ENCODE data around the gene HYAL3.
"Not testable (repeated sequence)": the region's sequence is repeated elsewhere in the genome, so short reads cannot be mapped to it uniquely, and the experiment has no call there.

Gene HYAL3

DNA sequence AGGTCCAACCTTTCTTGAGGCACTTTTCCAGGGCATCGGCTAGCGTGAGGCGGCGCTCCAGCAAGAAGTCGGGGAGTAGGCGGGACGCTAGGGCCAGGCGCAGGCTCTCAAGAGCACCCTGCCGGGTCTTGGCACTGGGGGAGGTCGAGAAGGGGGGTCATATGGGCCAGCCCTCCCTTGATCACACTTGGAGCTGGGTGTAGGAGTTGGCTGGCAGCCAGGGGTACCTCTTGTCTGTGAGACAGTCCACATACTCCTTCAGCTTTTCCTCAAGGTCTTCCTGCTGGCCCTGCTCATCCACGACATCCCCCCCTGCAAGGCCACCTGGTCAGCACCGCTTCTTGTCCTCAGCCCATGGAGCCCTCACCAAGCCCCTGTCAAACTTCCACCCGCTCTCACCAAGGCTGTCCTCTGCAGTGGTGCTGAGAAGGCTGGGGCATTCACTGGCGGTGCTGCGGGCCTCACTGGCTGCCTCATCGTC, 9.0 kb downstream of the HYAL3 start:
- no peak for DNase-seq (ENCODE audit: low spot score)

DNA sequence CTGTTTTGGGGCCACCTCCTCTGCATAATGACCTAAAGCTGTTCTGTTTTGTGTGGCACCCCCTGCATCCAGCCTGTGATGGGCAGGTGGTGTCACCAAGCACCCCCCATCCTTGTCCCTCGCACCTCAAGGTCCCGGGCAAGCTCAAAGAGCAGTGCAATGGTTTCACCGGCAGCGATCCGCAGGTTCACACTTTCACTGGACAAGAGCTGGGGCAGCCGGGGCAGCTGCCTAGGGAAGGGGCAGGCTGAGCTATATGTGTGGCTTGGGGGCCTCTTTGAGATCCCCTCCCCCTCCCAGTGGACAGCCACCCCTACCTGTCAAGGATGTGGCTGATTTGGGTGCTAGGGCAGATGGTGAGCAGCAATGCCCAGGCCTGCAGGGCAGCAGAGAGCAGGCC, 10.1 kb downstream of the HYAL3 start:
- DNase-seq (ENCODE audit: low spot score) = no peak

DNA sequence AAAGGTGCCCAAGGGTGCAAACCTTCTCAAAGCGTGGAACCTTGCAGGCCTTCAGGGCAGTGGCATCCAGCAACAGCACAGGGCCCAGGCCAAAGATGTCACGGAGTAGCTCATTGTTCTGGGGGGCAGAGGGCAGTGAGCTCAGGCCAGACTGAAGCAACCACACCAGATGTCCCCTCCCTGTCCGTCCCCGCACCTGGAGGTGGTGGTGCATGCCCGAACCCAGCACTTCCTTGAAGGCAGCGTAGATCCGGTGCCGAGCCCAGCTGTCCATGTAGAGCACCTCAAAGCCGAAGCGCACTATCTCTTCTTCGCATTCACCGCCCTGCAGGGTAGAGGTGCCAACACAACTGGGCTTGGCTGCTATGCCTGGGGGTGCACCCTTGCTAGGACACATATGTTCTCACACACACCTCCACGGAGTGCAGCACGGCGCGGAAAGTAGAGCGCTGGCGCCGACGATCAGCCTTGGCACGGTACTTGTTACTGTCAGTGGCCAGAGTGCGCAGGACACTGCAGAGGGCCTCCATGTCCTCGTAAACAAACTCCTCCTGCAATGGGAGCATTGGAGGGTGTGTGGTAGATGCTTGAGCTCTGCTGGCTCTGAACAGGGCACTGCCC, 10.7 kb downstream of the HYAL3 start:
- no peak for DNase-seq (ENCODE audit: low spot score)

DNA sequence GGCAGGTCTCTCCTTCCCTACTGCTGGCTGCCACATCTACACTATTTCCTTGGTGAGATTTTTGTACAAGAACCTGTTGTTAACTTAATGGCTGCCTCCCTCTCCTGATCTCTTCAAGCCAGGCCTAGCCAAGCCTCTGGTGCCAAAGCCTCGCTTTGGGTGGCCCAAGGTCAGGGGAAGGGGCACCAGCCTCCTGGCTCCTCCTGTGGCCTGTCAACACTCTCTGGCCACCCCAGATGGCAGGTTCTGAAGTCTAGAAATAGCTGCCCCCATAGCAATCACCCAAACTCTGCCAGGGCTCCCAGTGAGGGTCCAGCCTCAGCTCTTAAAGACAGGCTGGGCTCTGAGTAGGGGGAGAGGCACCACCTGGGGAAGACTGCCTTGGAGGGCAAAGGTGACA, 11.9 kb downstream of the HYAL3 start:
- no peak for DNase-seq (ENCODE audit: low spot score)

DNA sequence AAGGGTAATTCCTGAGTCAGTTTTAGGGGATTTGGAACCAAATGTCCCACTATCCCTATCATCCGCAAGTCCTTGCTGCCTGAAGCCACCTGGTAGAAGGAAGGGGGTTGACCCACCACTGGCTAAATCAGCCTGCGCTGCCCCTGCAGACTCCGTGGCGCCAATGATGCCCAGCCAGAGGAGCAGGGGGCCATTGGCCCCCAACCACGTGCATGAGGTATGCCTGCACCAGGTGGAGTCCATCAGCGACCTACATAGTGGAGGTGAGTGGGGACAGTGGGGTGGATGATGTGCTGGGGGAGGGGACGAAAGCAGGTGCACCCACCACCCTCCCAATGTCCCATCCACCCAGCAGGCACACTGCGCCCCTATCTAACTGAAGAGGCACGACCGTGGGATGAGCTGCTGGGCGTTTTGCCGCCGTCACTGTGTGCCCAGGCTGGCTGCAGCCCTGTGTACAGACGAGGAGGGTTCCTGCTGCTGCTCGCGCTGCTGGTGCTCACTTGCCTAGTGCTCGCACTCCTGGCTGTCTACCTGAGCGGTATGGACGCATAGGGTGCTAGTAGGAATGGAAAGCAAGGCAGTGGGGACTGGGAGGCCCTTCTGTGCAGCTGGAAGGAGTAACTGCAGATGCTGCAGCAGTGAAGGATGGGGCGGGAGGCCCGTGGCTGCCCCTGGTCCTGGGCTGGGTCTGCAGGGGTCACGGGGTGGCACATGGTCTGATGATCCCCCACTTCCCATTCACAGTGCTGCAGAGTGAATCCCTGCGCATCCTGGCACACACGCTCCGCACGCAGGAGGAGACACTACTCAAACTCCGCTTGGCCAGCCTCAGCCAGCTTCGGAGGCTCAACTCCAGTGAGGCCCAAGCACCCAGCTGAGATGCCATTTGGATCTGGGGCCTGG, 12.6 kb downstream of the HYAL3 start:
- no peak for DNase-seq (ENCODE audit: low spot score)

DNA sequence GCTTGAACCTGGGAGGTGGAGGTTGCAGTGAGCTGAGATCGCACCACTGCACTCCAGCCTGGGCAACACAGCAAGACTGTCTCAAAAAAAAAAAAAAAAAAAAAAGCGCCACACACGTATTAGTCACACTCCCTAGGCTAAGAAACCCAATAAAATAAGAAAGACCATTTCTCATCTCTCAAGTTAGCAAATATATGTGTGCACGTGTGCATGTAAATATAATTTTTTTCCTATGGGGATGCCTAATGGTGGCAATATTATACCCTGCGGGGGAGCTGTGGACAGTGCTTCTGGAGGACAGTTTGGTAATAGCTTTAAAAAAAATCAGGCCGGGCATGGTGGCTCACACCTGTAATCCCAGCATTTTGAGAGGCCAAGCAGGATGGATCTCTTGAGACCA, 15.1 kb downstream of the HYAL3 start:
- DNase-seq (ENCODE audit: low spot score) = not testable (repeated sequence)

DNA sequence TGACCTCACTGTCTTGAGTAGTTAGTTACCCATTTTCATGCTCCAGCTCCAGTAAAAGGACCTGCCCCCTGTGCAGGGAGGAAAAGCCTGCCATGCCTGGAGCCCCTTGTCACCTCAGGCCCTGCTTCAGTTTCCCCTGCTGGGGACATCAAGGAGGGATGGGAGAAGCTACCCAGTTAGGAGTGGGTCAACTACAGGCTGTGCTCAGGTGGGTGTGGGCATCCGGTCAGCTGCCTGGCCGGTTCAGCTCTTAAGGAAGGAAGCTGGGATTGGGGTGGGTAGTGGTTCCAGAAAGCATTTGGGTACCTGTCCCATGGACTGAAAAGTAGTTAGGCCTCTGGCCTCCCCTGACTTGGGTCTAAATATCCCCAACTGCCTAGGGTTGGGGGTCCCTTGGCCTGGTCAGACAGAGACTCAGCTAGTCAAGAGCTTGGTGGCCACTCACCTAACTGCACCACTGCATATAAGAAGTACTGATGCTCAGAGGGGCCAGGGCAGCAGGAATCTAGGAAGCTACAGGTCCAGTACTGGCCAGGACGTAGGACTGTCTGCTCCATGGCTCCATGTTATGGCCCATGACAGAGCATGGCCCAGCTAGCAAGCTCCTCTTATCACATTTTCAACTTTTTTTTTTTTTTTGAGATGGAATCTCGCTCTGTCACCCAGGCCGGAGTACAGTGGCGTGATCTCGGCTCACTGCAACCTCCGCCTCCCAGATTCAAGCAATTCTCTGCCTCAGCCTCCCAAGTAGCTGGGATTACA, 19.8 kb downstream of the HYAL3 start:
- no peak for DNase-seq (ENCODE audit: low spot score)

DNA sequence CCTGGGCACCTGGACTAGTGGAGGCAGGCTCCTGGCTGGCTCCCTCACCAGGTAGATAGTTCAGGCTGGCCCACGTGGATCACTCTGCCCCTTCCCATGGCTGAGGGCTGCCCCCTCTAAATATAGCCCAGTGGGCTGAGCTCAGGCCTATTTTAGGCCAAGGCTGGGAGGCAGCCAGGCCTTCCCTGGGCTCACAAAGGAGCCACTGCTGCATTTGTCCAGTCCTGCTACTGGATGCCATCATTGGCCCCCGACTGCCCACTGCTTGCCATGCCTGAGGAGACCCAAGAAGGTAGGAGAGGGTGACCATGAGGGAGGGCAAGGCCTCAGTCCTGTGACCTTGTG, 20.4 kb downstream of the HYAL3 start, which contains the start of gene LSMEM2:
Gene LSMEM2 (plus strand): TSS at position 208 of the 345 bp plus-strand sequence. CDS start 27 bp downstream, at position 235.
- DNase-seq (ENCODE audit: low spot score) = no peak

DNA sequence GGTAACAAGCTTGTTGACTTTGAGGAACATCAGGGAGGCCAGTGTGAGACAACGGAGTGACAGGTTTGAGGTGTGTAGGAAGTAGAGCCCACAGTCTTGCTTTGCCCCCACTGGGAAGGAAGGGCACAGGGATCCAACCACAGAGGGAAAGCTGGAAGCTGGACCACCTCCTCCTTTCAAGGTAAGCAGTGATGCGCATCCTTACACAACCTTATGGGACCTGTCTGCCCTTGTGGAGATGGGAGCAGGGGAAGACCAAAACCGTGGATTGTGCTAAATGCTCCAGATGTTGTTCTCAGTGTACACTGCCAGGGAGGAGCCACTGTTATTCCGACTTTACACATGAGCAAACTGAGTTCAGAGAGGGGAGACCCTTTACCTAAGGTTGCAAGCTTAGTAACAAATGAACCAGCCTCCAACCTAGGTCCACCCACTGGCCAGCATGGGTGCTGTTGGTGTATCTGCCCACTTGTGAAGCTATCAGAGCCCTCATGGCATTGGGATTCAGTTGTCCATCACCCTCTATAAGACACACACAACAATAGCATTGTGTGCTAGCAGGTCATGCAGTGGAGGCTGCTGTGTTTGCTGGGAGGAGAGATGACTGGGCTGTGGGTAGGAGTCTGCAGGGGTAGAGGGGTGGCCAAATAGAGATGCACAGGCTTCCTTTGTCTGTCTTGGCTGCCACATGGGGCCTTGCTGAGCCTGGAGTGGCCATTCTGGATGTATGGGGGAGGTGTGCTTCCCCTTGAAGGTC, 20.9 kb downstream of the HYAL3 start:
- no peak for DNase-seq (ENCODE audit: low spot score)

DNA sequence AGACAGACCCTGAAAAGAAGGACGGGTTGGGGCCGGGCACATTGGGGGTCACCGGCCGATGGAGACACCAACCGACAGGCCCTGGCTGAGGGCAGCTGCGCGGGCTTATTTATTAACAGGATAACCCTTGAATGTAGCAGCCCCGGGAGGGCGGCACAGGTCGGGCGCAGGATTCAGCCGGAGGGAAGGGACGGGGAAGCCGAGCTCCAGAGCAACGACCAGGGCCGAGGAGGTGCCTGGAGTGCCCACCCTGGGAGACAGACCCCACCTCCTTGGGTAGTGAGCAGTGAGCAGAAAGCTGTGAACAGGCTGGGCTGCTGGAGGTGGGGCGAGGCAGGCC, 22.5 kb downstream of the HYAL3 start:
- no peak for DNase-seq (ENCODE audit: low spot score)

DNA sequence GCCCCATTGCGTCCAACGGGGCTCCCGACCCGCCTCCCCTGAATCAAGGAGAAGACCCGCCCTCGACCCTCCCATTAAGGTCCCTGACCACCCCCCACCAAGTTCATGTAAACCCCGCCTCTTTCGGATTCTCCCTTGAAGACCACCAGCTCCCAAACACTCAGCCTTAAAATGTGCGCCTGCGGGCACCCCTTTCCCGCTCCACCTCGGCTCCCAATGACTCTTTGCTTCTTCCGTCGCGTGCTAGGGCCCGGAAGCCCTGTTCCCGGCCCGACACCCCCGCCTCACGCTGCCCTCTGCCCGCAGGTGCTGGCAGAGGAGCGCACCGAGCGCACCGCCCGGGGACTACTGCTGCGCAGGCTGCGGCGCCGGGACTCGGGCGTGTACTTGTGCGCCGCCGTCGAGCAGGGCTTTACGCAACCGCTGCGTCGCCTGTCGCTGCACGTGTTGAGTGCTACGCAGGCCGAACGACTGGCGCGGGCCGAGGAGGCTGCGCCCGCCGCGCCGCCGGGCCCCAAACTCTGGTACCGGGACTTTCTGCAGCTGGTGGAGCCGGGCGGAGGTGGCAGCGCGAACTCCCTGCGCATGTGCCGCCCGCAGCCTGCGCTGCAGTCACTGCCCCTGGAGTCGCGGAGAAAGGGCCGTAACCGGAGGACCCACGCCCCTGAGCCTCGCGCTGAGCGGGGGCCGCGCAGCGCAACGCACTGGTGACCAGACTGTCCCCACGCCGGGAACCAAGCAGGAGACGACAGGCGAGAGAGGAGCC, 23.0 kb downstream of the HYAL3 start:
- no peak for DNase-seq (ENCODE audit: low spot score)

DNA sequence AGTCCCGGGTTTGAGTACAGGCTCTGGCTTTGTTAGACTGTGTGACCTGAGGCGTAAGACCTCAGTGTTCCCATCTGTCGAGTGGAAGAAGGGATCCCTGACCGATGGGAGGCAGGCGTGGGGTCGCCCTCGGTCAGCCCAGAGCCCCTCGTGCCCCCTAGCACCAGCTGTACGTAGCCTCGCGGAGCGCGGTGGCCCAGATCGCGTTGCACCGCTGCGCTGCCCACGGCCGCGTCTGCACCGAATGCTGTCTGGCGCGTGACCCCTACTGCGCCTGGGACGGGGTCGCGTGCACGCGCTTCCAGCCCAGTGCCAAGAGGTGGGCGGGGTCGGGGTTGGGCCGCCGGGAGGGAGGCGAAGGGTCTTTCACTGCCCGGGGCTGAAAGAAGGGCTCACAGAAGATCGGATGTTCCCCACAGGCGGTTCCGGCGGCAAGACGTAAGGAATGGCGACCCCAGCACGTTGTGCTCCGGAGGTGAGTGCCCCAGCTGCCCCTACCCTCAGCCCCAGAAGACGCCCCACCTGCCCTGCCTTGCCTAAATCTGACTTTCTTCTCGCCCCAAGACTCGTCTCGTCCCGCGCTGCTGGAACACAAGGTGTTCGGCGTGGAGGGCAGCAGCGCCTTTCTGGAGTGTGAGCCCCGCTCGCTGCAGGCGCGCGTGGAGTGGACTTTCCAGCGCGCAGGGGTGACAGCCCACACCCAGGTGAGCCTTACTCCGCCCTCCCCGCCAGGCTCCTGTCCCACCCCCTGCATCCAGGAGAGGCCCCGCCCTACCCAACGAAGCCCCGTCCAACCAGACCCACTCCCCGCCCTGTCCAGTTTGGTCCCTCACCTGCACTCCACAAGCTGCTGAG, 23.8 kb downstream of the HYAL3 start:
- DNase-seq (ENCODE audit: low spot score) = no peak

DNA sequence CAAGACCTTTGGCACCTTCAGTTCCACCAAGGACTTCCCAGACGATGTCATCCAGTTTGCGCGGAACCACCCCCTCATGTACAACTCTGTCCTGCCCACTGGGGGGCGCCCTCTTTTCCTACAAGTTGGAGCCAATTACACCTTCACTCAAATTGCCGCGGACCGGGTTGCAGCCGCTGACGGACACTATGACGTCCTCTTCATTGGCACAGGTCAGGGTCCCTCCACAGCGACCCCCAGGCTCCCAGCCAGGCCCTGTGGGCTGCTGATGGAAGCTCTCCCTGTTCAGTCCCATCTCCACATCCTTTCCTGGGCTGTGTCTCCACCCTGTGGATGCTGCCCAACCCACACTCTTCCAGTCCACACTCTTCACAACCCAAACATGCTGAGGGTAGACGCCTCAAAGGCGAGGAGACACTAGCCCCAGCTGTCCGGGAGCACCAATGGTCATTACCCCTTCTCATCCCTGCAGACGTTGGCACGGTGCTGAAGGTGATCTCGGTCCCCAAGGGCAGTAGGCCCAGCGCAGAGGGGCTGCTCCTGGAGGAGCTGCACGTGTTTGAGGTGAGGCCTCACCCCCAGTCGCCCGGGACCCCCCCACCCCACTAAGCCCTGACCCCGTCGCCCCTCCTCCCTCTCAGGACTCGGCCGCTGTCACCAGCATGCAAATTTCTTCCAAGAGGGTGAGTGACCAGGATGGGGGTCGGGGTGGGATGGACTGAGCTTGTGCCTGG, 24.7 kb downstream of the HYAL3 start:
- DNase-seq (ENCODE audit: low spot score) = peak; percentile 77

DNA sequence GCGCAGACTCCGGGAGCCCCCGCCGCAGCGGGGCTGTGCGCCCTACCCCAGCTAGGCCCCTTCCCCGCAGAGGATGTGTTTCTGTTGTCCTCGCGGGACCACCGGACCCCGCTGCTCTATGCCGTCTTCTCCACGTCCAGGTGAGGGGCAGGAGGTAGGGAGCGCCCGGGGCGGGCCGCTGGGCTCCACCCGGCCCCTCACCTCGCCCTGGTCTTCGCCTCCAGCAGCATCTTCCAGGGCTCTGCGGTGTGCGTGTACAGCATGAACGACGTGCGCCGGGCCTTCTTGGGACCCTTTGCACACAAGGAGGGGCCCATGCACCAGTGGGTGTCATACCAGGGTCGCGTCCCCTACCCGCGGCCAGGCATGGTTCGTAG, 25.5 kb downstream of the HYAL3 start:
- DNase-seq (ENCODE audit: low spot score) = no peak

DNA sequence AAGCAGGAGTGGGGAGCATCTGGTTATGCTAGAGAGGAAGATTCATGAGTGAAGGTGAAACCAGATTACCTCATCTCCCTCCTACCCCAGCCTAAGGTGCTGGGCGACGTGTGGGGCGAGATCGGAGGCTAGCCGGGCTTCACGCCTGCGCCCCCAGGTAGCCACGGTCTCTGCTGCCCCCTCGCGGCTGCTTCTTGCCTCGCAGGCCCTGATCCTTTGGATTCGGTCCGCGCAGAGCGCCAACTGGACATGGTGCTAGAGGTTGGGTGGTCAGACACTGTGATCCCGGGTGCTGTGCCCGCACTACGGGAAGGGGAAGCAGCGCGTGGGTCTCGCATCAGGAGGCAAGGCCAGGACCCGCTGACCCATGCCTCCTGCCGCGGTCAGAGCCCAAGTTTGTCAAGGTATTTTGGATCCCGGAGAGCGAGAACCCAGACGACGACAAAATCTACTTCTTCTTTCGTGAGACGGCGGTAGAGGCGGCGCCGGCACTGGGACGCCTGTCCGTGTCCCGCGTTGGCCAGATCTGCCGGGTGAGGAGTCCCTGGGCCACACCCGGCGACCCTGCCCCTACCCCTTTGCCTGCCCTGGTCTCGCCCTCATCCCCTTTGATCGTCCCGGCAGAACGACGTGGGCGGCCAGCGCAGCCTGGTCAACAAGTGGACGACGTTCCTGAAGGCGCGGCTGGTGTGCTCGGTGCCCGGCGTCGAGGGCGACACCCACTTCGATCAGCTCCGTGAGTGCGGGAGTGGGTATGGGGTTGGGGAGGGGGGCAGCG, 26.1 kb downstream of the HYAL3 start:
- DNase-seq (ENCODE audit: low spot score) = peak; percentile 81

DNA sequence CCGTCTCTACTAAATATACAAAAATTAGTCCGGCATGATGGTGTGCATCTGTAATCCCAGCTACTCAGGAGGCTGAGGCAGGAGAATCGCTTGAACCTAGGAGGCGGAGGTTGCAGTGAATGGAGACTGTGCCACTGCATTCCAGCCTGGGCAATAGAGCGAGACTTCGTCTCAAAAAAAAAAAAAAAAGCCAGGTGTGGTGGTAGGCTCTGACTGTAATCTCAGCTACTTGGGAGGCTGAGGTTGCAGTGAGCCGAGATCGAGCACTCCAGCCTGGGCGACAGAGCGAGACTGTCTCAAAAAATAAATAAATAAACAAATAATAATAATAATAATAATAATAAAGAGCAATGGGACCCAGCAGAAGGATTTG, 26.7 kb downstream of the HYAL3 start:
- DNase-seq (ENCODE audit: low spot score) = not testable (repeated sequence)

DNA sequence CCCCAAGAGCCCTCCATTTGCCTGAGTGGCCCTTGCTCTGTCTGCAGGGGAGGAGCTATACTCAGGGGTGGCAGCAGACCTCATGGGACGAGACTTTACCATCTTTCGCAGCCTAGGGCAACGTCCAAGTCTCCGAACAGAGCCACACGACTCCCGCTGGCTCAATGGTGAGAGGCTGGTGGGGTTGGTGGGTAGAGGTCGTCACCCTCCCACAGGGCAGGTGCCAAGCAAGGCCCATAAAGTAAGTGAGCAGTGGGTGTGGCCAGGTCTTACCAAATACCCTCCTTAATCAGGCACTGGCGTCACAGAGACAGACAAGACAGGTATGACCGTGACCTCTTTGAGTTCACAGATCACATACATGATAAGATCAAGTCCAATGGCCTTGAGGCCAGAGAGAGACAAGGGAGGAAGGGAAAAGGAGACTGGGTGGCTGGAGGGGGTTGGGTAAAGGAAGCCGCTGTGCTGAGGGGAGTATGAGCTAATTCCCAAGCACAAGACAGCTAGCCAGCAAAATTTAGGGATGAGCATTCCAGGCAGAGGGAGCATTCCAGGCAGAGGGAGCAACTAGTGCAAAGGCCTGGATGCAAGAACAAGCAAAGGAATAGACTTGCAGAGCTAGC, 27.8 kb downstream of the HYAL3 start:
- DNase-seq (ENCODE audit: low spot score) = no peak

DNA sequence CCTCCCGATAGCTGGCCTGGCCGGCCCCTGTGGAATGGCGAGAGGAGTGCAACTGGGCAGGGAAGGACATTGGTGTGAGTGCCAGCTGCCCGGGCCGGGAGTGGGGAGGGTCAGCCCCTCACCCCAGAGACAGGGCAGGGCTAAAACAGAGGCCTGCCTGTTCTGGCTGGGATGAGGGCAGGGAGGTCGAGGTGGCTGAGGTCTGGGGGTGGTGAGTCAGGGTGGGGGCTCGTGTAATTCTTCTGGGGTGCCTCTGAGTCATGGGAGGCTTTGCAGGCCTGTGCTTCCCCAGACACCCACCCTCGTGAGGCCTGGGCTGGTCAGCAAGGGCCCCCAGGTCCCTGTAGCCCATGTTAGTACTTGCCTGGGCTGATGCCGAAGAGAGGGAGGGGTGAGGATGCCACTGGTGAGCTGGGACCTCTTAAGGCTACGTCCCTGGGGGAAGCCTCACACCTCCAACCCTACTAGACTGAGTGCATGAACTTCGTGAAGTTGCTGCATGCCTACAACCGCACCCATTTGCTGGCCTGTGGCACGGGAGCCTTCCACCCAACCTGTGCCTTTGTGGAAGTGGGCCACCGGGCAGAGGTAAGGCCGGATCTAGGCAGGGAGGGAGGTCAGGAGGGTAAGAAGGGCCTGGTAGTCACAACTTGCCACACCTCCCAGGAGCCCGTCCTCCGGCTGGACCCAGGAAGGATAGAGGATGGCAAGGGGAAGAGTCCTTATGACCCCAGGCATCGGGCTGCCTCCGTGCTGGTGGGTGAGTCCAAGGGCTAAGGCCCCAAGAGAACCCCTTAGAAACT, 28.6 kb downstream of the HYAL3 start:
- no peak for DNase-seq (ENCODE audit: low spot score)

Data from hematopoietic multipotent progenitor cell treated with erythropoietin and hydrocortisone succinate and interleukin-3 and kit ligand, for 15 days (in vitro differentiated cells).